Stomach (tissue), 9 donors: ENCODE results near the gene CALHM3. TPM values are rescaled to one million over a fixed set of nuclear protein-coding genes. Genes with fewer than 3 reads are reported as not detected.

Source experiments
- DNase-seq, 2 donors: peaks; one replicate each; pipeline versions ENCODE4 v3.0.0 to v3.0.0-alpha.2; 2013 to 2019
- H3K27ac ChIP-seq, 5 donors: fragments of 200-600 bp in 4 of 5; sonication (generic) in 4 of 5; one replicate each; pipeline ENCODE4 v1.5.1; 2013 to 2019; ENCODE audit warnings: mild to moderate bottlenecking in 1 of 5, moderate library complexity in 1 of 5
- H3K27me3 ChIP-seq, 3 donors: fragments of 200-600 bp; sonication (generic); one replicate each; pipeline ENCODE4 v1.5.1; 2017 to 2019; ENCODE audit warnings: mixed run types in 1 of 3
- H3K36me3 ChIP-seq, 4 donors: fragments of 200-600 bp; sonication (generic); 1 replicate in 3 of 4; 2 replicates in 1 of 4; pipeline ENCODE4 v1.5.1; 2016 to 2019
- H3K4me1 ChIP-seq, 4 donors: fragments of 200-600 bp; sonication (generic); one replicate each; pipeline ENCODE4 v1.5.1; 2016 to 2019
- H3K4me3 ChIP-seq, 4 donors: fragments of 200-600 bp; sonication (generic) in 3 of 4; one replicate each; pipeline ENCODE4 v1.5.1; 2016 to 2019; ENCODE audit warnings: mild to moderate bottlenecking in 1 of 4
- H3K9me3 ChIP-seq, 4 donors: fragments of 200-600 bp; sonication (generic); one replicate each; pipeline ENCODE4 v1.5.1; 2016 to 2019
- CTCF ChIP-seq, 7 experiments: fragments of 450-650 bp in 4 of 7; fragments of 200-600 bp in 3 of 7; sonication (generic) in 3 of 7; IDR thresholded peaks; one replicate each; pipeline ENCODE4 v1.5.1; 2016 to 2019; ENCODE audit warnings: antibody characterized with exemption in 7 of 7, control low read depth in 2 of 7, mild to moderate bottlenecking in 1 of 7
- EP300 ChIP-seq: sonication (generic); formaldehyde crosslinking; IDR thresholded peaks from one replicate; pipeline ENCODE4 v1.6.1; 2017; ENCODE audit warnings: antibody characterized with exemption
- POLR2A ChIP-seq, 4 donors: fragments of 450-650 bp; IDR thresholded peaks; one replicate each; pipeline ENCODE4 v1.6.1; 2016; ENCODE audit warnings: antibody characterized with exemption in 4 of 4, control low read depth in 2 of 4, mild to moderate bottlenecking in 1 of 4, moderate library complexity in 1 of 4
- POLR2AphosphoS5 ChIP-seq, 3 donors: sonication (generic); formaldehyde crosslinking; IDR thresholded peaks; one replicate each; pipeline ENCODE4 v1.6.1; 2016; ENCODE audit warnings: antibody characterized with exemption in 3 of 3
- WGBS, 5 donors: extraction: QIAGEN DNeasy Blood & Tissue Kit in 3 of 5; methylation state at CpG; one replicate each; pipeline versions ENCODE4 v1.1.5 to v1.1.7; 2013 to 2018; 5-methylcytosine and 5-hydroxymethylcytosine counted together
- intact Hi-C: fragments of 100-400 bp; cut with DNase I; formaldehyde crosslinking; loops from one replicate; pipeline ENCODE4 v1.15.1; 2023; ENCODE audit warnings: low total_unique reads
- polyA plus RNA-seq, 3 donors: library from polyadenylated mRNA; stranded (reverse); fragments of 200-250 nt; gene quantifications; one replicate each; pipeline ENCODE4 v1.2.3, GENCODE V29; 2013
- total RNA-seq, 5 donors: library from RNA; depleted of rRNA; stranded (reverse); fragments of >200 nt; gene quantifications; one replicate each; pipeline versions ENCODE4 v1.1.0 to v1.2.3, GENCODE V29; 2014 to 2016
- donor health status: healthy with polysubstance abuse.
- donor health status: Bipolar disorder and iron deficiency.
- donor health status: healthy.

The CALHM3 gene
- total and polyA plus RNA-seq, 8 donors = not detected

DNA sequence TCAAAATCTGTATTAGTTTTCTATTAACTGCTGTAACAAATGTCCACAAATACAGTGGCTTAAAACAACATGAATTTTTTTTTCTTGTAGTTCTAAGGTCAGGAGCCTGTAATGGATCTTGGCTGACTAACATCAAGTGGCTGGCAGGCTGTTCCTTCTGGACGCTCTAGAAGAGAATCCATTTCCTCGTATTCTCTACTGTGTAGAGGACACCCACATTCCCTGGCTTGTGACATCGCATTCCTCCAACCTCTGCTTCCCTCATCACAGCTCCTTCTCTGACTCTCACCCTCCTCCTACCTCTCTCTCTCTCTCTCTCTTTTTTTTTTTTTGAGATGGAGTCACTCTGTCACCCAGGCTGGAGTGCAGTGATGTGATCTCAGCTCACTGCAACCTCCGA is 15.5 kb downstream of the CALHM3 start:
- 63 to 76% (median 70%) methylated on average over 4 of the region's 4 CpGs for WGBS, 5 donors
- H3K4me3 ChIP-seq = no peak overlapping the region
- TF ChIP-seq POLR2AphosphoS5 (IDR thresholded peaks at IDR 0.05) = no peak
- TF ChIP-seq CTCF (IDR thresholded peaks at IDR 0.05) = no peak
- no peak for TF ChIP-seq POLR2A (IDR thresholded peaks at IDR 0.05)
- TF ChIP-seq EP300 = no peak

DNA sequence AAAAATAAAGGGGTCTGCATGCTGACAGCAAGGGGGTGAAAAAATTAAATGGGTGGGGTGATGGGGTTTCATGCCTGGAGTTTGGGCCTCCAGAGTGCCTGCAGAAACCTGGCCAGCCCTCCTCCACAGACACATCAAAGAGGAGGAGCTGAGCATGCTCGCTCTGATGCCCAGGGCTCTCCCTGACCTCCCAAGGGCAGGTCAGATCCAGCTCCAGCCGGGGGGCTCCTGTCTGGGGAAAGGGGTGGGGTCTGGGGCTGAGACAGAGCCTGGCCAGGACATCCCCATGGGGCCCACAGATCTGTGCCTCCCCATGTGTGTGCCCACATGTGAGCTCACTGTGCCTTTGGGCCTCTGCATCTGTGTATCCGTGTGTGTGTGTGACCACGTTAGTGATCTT is 19.4 kb downstream of the CALHM3 start:
- DNase-seq = no peak
- WGBS, 5 donors = 55 to 69% (median 60%) methylated on average over 3 to 4 of the region's 4 CpGs
- no peak overlapping the region for H3K4me3 ChIP-seq

More for the DNA sequence above, 15.5 kb downstream of the CALHM3 start:
- no peak for DNase-seq
- Histone ChIP-seq H3K27me3 (no peaks in the 10 kb centered on the region), H3K9me3 (no peaks in the 10 kb centered on the region), H3K4me1 (no peaks in the 10 kb centered on the region), H3K36me3 (no peaks in the 10 kb centered on the region), H3K27ac (no peak overlapping the region)
- intact Hi-C loops = no loop called here

DNA sequence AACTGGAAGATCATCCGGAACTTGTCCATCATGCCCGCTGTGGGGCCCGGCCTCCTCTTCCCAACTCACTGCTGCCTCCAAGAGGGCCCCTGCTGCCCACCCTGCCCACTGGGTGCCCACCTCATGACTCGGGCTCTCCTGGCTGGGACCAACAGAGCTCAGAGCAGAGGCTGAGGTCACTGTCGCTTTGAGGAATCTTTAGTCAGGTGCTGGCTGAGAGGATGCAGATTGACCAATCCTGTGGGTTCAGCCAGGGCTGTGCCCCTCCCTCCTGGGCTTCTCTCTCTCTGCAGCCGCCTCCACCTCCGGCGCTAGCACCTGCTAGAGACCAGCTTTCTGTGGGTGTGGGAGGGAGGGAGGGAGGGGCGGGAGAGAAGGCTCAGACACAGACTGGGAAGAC is 20.3 kb downstream of the CALHM3 start, which contains the start of gene CALHM1:
Gene CALHM1, minus strand, starts transcription at position 181 of the 400 bp plus-strand sequence. Its CDS starts 149 bp downstream, at position 32.
- Histone ChIP-seq H3K36me3 (no peaks in the 10 kb centered on the region), H3K4me3 (no peak within 1 kb of the TSS), H3K4me1 (no peaks in the 10 kb centered on the region), H3K9me3 (no peaks in the 10 kb centered on the region), H3K27ac (no peak within 1 kb of the TSS), H3K27me3 (no peaks in the 10 kb centered on the region)
- 44 to 59% (median 56%) methylated on average over 5 to 9 of the region's 9 CpGs for WGBS, 5 donors
- no peak for DNase-seq
- intact Hi-C loops = no loop called here
- TF ChIP-seq POLR2A (IDR thresholded peaks at IDR 0.05) (no peak), EP300 (no peak)

More for the DNA sequence above, 19.4 kb downstream of the CALHM3 start:
- no peaks in the 10 kb centered on the region for H3K9me3 ChIP-seq
- H3K36me3 ChIP-seq = no peaks in the 10 kb centered on the region
- intact Hi-C loops = no loop called here
- H3K4me1 ChIP-seq = no peaks in the 10 kb centered on the region
- H3K27ac ChIP-seq = no peak overlapping the region
- TF ChIP-seq CTCF (IDR thresholded peaks at IDR 0.05) (no peak), EP300 (no peak), POLR2A (IDR thresholded peaks at IDR 0.05) (no peak), POLR2AphosphoS5 (IDR thresholded peaks at IDR 0.05) (no peak)
- no peaks in the 10 kb centered on the region for H3K27me3 ChIP-seq

GRCh38 chr10:103457896-103458583 is 21.0 kb downstream of the CALHM3 start:
- peaks cover 0 to 1% (median under 1%) of the 10 kb centered on the region in 4 donors for H3K4me1 ChIP-seq
- 94 to 97% (median 96%) methylated on average over 19 to 39 of the region's 39 CpGs for WGBS, 5 donors
- H3K27ac ChIP-seq = no peak overlapping the region

More at GRCh38 chr10:103457896-103458583, 21.0 kb downstream of the CALHM3 start:
- H3K4me3 ChIP-seq = no peak overlapping the region
- no peak for DNase-seq
- no peaks in the 10 kb centered on the region for H3K27me3 ChIP-seq
- TF ChIP-seq EP300 (no peak), CTCF (IDR thresholded peaks at IDR 0.05) (no peak), POLR2A (IDR thresholded peaks at IDR 0.05) (no peak)
- H3K36me3 ChIP-seq = no peaks in the 10 kb centered on the region
- intact Hi-C loops = no loop called here
- H3K9me3 ChIP-seq = no peaks in the 10 kb centered on the region
